K562 (cell line): ENCODE results near the gene JPH4. TPM values are rescaled to one million over a fixed set of nuclear protein-coding genes. Genes with fewer than 3 reads are reported as not detected.

Experiments used
- CSDE1 ChIP-seq, 2 experiments: fragments of 450-650 bp; IDR thresholded peaks; 2 replicates each; pipeline ENCODE4 v1.6.1; 2016; ENCODE audit warnings: mild to moderate bottlenecking in 1 of 2
- CTBP1 ChIP-seq: fragments of 450-650 bp; IDR thresholded peaks from 2 replicates; pipeline ENCODE4 v1.6.1; 2016; ENCODE audit warnings: borderline replicate concordance
- EGR1 ChIP-seq: fragments of 450-650 bp; conservative IDR thresholded peaks from 2 replicates; pipeline ENCODE4 v1.6.1; 2017; ENCODE audit warnings: mild to moderate bottlenecking
- EP400 ChIP-seq: fragments of 450-650 bp; IDR thresholded peaks from 2 replicates; pipeline ENCODE4 v1.6.1; 2017; ENCODE audit warnings: antibody characterized with exemption, mild to moderate bottlenecking, moderate library complexity
- ETV1 ChIP-seq: fragments of 450-650 bp; conservative IDR thresholded peaks from 2 replicates; pipeline ENCODE4 v1.6.1; 2016; ENCODE audit warnings: missing genetic modification characterization, control low read depth, low read depth, missing compliant biosample characterization
- JUNB ChIP-seq: fragments of 450-650 bp; formaldehyde crosslinking; conservative IDR thresholded peaks from 2 replicates; pipeline ENCODE4 v1.4.0; 2020; ENCODE audit warnings: mild to moderate bottlenecking
- MXI1 ChIP-seq: IDR thresholded peaks from 2 replicates; pipeline ENCODE4 v1.6.1; 2011; ENCODE audit warnings: low read depth, mild to moderate bottlenecking, improper control_type of control experiment, low read length
- NCOA1 ChIP-seq: fragments of 450-650 bp; IDR thresholded peaks from 2 replicates; pipeline ENCODE4 v1.6.1; 2016; ENCODE audit warnings: low read depth
- ZNF274 ChIP-seq: IDR thresholded peaks from 2 replicates; pipeline ENCODE4 v1.6.1; 2011; ENCODE audit warnings: low read depth, mild to moderate bottlenecking, low read length, moderate library complexity, borderline replicate concordance
- polyA plus RNA-seq, 8 experiments: library from polyadenylated mRNA; depleted of rRNA in 4 of 8; stranded (reverse) in 5 of 8; unstranded in 3 of 8; fragments of >200 nt; fragmentation: Nextera tagmentation in 2 of 8; fragmentation: Illumina TruSeq in 1 of 8; extraction: Ambion mirVana in 2 of 8; extraction: Trizol in 1 of 8; gene quantifications; 2 replicates each; pipeline versions ENCODE4 v1.2.1 to v1.2.3, GENCODE V29; 2011 to 2014; ENCODE audit warnings: inconsistent platforms in 1 of 8, missing spikeins in 1 of 8
- total RNA-seq, 7 experiments: library from RNA; depleted of rRNA in 6 of 7; stranded (reverse); fragments of >200 nt in 6 of 7; fragmentation: Illumina TruSeq in 2 of 7; extraction: Trizol in 2 of 7; gene quantifications; 2 replicates each; pipeline versions ENCODE4 v1.2.1 to v1.2.3, GENCODE V29; 2011 to 2021; ENCODE audit warnings: low replicate concordance in 1 of 7
- TF ChIP-seq, protein P1 (sequence below): fragments of 450-650 bp; IDR thresholded peaks from 2 replicates; pipeline ENCODE4 v1.6.1; 2016; ENCODE audit warnings: low read depth
- TF ChIP-seq, protein P2 (sequence below): fragments of 450-650 bp; formaldehyde crosslinking; IDR thresholded peaks from 2 replicates; pipeline ENCODE4 v1.4.0; 2020; ENCODE audit warnings: mild to moderate bottlenecking, mixed read lengths
- TF ChIP-seq, protein P3 (sequence below), 3 experiments: fragments of 200-800 bp in 1 of 3; fragments of 250-450 bp in 1 of 3; fragments of 450-650 bp in 1 of 3; sonication (Bioruptor Pico) in 1 of 3; sonication (Bioruptor generic) in 1 of 3; formaldehyde crosslinking in 1 of 3; IDR thresholded peaks; 2 replicates each; pipeline versions ENCODE4 v1.6.1 to v1.8.0; 2016 to 2022; ENCODE audit warnings: mild to moderate bottlenecking in 2 of 3, missing genetic modification characterization in 2 of 3, missing compliant biosample characterization in 1 of 3, moderate library complexity in 1 of 3

JPH4 gene
- total and polyA plus RNA-seq, 9 of the 15 experiments (the other 6 are each of a cell fraction or from before 2014, with no cell fraction given), result 0.04 to 0.13 (median 0.06) TPM; not detected in 5

DNA sequence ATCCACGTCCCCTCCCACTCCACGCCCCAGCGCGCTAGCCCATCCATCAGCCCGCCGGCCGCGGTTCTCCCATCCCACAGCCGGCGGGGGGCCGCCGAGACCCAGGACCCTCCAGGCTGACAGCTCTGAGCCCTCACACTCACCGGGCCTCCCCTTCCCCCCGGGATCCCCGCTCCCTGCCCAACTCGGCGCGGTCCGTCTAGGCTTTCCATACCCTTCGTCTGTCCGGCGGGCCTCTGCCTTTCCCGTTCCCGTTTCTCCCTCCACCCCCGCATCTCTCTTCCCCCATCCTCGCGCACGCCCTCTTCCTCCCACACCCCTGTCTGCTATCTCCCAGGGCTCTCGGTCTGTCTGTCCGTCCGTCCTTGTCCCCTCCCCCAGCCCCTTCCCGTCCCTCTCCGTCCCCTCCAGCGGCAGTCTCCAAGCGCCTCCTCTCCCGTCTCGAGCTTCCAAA, 27.8 kb downstream of the JPH4 start (continued):
- TF ChIP-seq ZNF274, result no peak
- TF ChIP-seq, protein P1, sequence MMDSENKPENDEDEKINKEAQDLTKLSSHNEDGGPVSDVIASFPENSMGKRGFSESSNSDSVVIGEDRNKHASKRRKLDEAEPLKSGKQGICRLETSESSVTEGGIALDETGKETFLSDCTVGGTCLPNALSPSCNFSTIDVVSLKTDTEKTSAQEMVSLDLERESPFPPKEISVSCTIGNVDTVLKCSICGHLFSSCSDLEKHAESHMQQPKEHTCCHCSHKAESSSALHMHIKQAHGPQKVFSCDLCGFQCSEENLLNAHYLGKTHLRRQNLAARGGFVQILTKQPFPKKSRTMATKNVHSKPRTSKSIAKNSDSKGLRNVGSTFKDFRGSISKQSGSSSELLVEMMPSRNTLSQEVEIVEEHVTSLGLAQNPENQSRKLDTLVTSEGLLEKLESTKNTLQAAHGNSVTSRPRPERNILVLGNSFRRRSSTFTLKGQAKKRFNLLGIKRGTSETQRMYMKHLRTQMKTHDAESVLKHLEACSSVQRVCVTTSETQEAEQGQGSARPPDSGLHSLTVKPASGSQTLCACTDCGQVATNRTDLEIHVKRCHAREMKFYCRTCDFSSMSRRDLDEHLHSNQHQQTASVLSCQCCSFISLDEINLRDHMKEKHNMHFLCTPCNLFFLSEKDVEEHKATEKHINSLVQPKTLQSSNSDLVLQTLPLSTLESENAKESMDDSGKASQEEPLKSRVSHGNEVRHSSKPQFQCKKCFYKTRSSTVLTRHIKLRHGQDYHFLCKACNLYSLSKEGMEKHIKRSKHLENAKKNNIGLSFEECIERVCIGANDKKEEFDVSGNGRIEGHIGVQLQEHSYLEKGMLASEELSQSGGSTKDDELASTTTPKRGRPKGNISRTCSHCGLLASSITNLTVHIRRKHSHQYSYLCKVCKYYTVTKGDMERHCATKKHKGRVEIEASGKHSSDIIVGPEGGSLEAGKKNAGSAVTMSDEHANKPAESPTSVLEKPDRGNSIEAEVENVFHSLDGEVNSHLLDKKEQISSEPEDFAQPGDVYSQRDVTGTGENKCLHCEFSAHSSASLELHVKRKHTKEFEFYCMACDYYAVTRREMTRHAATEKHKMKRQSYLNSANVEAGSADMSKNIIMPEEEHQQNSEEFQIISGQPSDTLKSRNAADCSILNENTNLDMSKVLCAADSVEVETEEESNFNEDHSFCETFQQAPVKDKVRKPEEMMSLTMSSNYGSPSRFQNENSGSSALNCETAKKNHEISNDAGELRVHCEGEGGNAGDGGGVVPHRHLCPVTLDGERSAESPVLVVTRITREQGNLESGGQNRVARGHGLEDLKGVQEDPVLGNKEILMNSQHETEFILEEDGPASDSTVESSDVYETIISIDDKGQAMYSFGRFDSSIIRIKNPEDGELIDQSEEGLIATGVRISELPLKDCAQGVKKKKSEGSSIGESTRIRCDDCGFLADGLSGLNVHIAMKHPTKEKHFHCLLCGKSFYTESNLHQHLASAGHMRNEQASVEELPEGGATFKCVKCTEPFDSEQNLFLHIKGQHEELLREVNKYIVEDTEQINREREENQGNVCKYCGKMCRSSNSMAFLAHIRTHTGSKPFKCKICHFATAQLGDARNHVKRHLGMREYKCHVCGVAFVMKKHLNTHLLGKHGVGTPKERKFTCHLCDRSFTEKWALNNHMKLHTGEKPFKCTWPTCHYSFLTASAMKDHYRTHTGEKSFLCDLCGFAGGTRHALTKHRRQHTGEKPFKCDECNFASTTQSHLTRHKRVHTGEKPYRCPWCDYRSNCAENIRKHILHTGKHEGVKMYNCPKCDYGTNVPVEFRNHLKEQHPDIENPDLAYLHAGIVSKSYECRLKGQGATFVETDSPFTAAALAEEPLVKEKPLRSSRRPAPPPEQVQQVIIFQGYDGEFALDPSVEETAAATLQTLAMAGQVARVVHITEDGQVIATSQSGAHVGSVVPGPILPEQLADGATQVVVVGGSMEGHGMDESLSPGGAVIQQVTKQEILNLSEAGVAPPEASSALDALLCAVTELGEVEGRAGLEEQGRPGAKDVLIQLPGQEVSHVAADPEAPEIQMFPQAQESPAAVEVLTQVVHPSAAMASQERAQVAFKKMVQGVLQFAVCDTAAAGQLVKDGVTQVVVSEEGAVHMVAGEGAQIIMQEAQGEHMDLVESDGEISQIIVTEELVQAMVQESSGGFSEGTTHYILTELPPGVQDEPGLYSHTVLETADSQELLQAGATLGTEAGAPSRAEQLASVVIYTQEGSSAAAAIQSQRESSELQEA, result no peak
- TF ChIP-seq JUNB (CRISPR knock-in tag), result no peak
- TF ChIP-seq EGR1, result peak; percentile 89
- no peak for TF ChIP-seq CSDE1 (IDR thresholded peaks at IDR 0.05)
- no peak for TF ChIP-seq EP400
- TF ChIP-seq, protein P2, sequence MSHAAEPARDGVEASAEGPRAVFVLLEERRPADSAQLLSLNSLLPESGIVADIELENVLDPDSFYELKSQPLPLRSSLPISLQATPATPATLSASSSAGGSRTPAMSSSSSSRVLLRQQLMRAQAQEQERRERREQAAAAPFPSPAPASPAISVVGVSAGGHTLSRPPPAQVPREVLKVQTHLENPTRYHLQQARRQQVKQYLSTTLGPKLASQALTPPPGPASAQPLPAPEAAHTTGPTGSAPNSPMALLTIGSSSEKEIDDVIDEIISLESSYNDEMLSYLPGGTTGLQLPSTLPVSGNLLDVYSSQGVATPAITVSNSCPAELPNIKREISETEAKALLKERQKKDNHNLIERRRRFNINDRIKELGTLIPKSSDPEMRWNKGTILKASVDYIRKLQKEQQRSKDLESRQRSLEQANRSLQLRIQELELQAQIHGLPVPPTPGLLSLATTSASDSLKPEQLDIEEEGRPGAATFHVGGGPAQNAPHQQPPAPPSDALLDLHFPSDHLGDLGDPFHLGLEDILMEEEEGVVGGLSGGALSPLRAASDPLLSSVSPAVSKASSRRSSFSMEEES (CRISPR knock-in tag), result no peak
- TF ChIP-seq, protein P3, sequence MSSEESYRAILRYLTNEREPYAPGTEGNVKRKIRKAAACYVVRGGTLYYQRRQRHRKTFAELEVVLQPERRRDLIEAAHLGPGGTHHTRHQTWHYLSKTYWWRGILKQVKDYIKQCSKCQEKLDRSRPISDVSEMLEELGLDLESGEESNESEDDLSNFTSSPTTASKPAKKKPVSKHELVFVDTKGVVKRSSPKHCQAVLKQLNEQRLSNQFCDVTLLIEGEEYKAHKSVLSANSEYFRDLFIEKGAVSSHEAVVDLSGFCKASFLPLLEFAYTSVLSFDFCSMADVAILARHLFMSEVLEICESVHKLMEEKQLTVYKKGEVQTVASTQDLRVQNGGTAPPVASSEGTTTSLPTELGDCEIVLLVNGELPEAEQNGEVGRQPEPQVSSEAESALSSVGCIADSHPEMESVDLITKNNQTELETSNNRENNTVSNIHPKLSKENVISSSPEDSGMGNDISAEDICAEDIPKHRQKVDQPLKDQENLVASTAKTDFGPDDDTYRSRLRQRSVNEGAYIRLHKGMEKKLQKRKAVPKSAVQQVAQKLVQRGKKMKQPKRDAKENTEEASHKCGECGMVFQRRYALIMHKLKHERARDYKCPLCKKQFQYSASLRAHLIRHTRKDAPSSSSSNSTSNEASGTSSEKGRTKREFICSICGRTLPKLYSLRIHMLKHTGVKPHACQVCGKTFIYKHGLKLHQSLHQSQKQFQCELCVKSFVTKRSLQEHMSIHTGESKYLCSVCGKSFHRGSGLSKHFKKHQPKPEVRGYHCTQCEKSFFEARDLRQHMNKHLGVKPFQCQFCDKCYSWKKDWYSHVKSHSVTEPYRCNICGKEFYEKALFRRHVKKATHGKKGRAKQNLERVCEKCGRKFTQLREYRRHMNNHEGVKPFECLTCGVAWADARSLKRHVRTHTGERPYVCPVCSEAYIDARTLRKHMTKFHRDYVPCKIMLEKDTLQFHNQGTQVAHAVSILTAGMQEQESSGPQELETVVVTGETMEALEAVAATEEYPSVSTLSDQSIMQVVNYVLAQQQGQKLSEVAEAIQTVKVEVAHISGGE (CRISPR knock-in tag; IDR thresholded peaks at IDR 0.05), result no peak
- TF ChIP-seq MXI1, result no peak
- no peak for TF ChIP-seq ETV1 (tag)
- TF ChIP-seq CTBP1, result peak; percentile 40; the same call in 1 of the 2 replicates
- TF ChIP-seq NCOA1, result no peak
